H1 (cell line): ENCODE results near the gene RAPGEF6. TPM values are rescaled to one million over a fixed set of nuclear protein-coding genes. Genes with fewer than 3 reads are reported as not detected.

Experiments used
- BRCA1 ChIP-seq: IDR thresholded peaks from 2 replicates; pipeline ENCODE4 v1.6.1; 2012; ENCODE audit warnings: low read depth, low read length, improper control_type of control experiment
- FOSL1 ChIP-seq: IDR thresholded peaks from 2 replicates; pipeline ENCODE4 v1.6.1; 2011; ENCODE audit warnings: mild to moderate bottlenecking, low read depth, low read length, moderate library complexity; ENCODE audit not compliant: insufficient read depth
- HDAC6 ChIP-seq: IDR thresholded peaks from one replicate; pipeline ENCODE4 v1.7.1; 2012; ENCODE audit warnings: low read depth, mild to moderate bottlenecking, inconsistent platforms, low read length, moderate library complexity
- KDM4A ChIP-seq: IDR thresholded peaks from one replicate; pipeline ENCODE4 v1.7.1; 2012; ENCODE audit warnings: low read depth, mild to moderate bottlenecking, moderate library complexity, low read length, inconsistent platforms; ENCODE audit not compliant: severe bottlenecking
- MAFK ChIP-seq: IDR thresholded peaks from 2 replicates; pipeline ENCODE4 v1.6.1; 2012; ENCODE audit warnings: low read depth, mild to moderate bottlenecking, improper control_type of control experiment, low read length
- RXRA ChIP-seq: IDR thresholded peaks from 2 replicates; pipeline ENCODE4 v1.6.1; 2011; ENCODE audit warnings: low read depth, mild to moderate bottlenecking, low read length, moderate library complexity; ENCODE audit not compliant: insufficient read depth
- polyA plus RNA-seq, 7 experiments: library from polyadenylated mRNA; depleted of rRNA in 3 of 7; stranded (reverse) in 5 of 7; unstranded in 2 of 7; fragments of >200 nt in 5 of 7; fragments of 200-250 nt in 2 of 7; gene quantifications; 1 replicate in 5 of 7; 2 replicates in 1 of 7; 4 replicates in 1 of 7; pipeline versions ENCODE4 v1.2.1 to v1.2.3, GENCODE V29; 2011 to 2013; ENCODE audit warnings: missing spikeins in 2 of 7, mixed read lengths in 2 of 7
- total RNA-seq: library from RNA; stranded (reverse); fragmentation: NEBNext Ultra II Directional; extraction: Animal tissue kit (Norgen Biotek cat#: 25700); gene quantifications from 2 replicates; pipeline ENCODE4 v1.2.1, GENCODE V29; 2021

Gene RAPGEF6
- total and polyA plus RNA-seq, 2 of the 8 experiments (the other 6 are each of a cell fraction or from before 2014, with no cell fraction given): 4.8 to 20.0 TPM

DNA sequence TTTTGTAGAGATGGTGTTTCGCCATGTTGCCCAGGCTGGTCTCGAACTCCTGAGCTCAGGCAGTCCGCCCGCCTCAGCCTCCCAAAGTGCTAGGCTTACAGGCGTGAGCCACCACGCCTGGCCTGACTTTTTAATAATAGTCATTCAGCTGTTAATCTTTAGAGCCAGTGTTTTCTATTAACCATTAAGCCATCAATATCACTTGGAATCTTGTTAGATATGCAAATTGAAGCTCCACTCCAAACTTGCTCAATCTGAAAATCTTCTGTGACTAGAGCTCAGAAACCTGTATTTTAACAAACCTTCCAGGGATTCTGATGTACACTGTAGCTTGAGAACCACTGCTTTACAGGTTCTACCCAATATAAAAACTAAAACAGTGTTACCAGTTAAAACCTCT is 257.7 kb downstream of the RAPGEF6 start (continued):
- TF ChIP-seq RXRA (no peak), BRCA1 (no peak), KDM4A (no peak), HDAC6 (no peak), FOSL1 (no peak), MAFK (no peak)
